Thyroid gland (tissue), 4 donors: ENCODE results near the gene TLR10. TPM values are rescaled to one million over a fixed set of nuclear protein-coding genes. Genes with fewer than 3 reads are reported as not detected.
"Not testable (repeated sequence)": the region's sequence is repeated elsewhere in the genome, so short reads cannot be mapped to it uniquely, and the experiment has no call there.

Experiments
- DNase-seq, 2 donors: peaks; one replicate each; pipeline ENCODE4 v3.0.0-alpha.2; 2019
- H3K27ac ChIP-seq, 3 donors: fragments of 200-600 bp; sonication (generic); 1 replicate in 2 of 3; 2 replicates in 1 of 3; pipeline ENCODE4 v1.5.1; 2016 to 2019; ENCODE audit warnings: mild to moderate bottlenecking in 1 of 3, moderate library complexity in 1 of 3
- H3K27me3 ChIP-seq: fragments of 200-600 bp; sonication (generic); one replicate; pipeline ENCODE4 v1.5.1; 2019
- H3K36me3 ChIP-seq, 2 donors: fragments of 200-600 bp; sonication (generic); one replicate each; pipeline ENCODE4 v1.5.1; 2016 to 2019
- H3K4me1 ChIP-seq, 2 donors: fragments of 200-600 bp; sonication (generic); one replicate each; pipeline ENCODE4 v1.5.1; 2017 to 2019
- H3K4me3 ChIP-seq, 3 donors: fragments of 200-600 bp; sonication (generic); replicated peaks in 1 of 3; 1 replicate in 2 of 3; 2 replicates in 1 of 3; pipeline ENCODE4 v1.5.1; 2016; ENCODE audit warnings: mild to moderate bottlenecking in 1 of 3
- H3K9me3 ChIP-seq: fragments of 200-600 bp; sonication (generic); one replicate; pipeline ENCODE4 v1.5.1; 2017
- POLR2A ChIP-seq, 2 donors: fragments of 450-650 bp; IDR thresholded peaks; one replicate each; pipeline ENCODE4 v1.6.1; 2017; ENCODE audit warnings: antibody characterized with exemption in 2 of 2, mild to moderate bottlenecking in 2 of 2, moderate library complexity in 1 of 2
- WGBS, 2 donors: methylation state at CpG; one replicate each; pipeline ENCODE4 v1.1.5; 2017; 5-methylcytosine and 5-hydroxymethylcytosine counted together
- intact Hi-C: fragments of 100-400 bp; cut with DNase I; formaldehyde crosslinking; loops from one replicate; pipeline ENCODE4 v1.15.1; 2023
- total RNA-seq, 4 donors: library from RNA; depleted of rRNA; stranded (reverse); fragments of >200 nt; gene quantifications; one replicate each; pipeline ENCODE4 v1.2.3, GENCODE V29; 2016
- TF ChIP-seq, protein P1 (sequence below), 6 experiments: fragments of 200-600 bp in 3 of 6; fragments of 450-650 bp in 3 of 6; sonication (generic) in 3 of 6; IDR thresholded peaks; one replicate each; pipeline ENCODE4 v1.5.1; 2016 to 2019; ENCODE audit warnings: antibody characterized with exemption in 6 of 6, mild to moderate bottlenecking in 2 of 6, inconsistent platforms in 1 of 6, moderate library complexity in 1 of 6

The TLR10 gene
- total RNA-seq, 4 donors from 2014 or later: 0.10 to 0.83 TPM; not detected in 2

DNA sequence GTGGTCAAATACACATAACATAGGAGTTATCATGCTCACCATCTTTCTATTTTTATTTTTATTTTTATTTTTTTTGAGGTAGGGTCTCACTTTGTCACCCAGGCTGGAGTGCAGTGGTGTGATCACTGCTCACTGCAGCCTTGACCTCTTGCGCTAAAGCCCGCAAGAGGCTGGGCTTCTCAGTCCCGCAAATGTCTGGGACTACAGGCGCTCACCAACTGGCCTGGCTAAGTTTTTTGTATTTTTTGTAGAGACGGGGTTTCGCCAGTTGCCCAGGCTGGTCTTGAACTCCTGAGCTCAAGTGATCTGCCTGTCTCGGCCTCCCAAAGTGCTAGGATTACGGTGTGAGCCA is 295 bp upstream of the TLR10 start:
- WGBS, 2 donors: 84 to 87% methylated on average over 8 of the region's 8 CpGs
- no peak for DNase-seq
- intact Hi-C loops: no loop called here
- H3K9me3 ChIP-seq: no peaks in the 10 kb centered on the region
- H3K36me3 ChIP-seq: no peaks in the 10 kb centered on the region
- H3K4me3 ChIP-seq: no peak overlapping the region
- TF ChIP-seq POLR2A (IDR thresholded peaks at IDR 0.05): no peak
- TF ChIP-seq, protein P1, sequence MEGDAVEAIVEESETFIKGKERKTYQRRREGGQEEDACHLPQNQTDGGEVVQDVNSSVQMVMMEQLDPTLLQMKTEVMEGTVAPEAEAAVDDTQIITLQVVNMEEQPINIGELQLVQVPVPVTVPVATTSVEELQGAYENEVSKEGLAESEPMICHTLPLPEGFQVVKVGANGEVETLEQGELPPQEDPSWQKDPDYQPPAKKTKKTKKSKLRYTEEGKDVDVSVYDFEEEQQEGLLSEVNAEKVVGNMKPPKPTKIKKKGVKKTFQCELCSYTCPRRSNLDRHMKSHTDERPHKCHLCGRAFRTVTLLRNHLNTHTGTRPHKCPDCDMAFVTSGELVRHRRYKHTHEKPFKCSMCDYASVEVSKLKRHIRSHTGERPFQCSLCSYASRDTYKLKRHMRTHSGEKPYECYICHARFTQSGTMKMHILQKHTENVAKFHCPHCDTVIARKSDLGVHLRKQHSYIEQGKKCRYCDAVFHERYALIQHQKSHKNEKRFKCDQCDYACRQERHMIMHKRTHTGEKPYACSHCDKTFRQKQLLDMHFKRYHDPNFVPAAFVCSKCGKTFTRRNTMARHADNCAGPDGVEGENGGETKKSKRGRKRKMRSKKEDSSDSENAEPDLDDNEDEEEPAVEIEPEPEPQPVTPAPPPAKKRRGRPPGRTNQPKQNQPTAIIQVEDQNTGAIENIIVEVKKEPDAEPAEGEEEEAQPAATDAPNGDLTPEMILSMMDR (IDR thresholded peaks at IDR 0.05): peak in 1 of 6 experiments; percentile 5
- H3K27me3 ChIP-seq: no peaks in the 10 kb centered on the region
- H3K4me1 ChIP-seq: no peaks in the 10 kb centered on the region
- no peak overlapping the region for H3K27ac ChIP-seq

DNA sequence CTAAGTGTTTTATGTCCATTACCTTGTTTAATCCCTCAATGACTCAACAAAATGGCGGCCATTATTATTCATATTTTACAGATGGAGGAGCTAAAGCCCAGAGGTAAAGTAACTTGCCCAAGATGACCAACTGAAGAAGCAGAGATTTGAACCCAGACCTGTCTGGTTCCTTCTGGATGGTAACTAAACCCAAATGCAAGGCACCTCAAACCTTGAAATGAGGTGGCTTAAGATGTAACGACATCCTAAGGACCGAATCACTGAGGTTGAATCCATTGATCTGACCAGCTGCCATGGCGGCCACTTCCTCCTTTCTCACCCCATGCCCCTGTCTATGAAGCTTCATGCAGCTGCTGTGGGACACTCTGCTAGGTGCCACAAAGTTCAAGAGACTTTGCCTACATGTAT is 932 bp downstream of the TLR10 start:
- H3K4me3 ChIP-seq: no peak overlapping the region
- H3K36me3 ChIP-seq: no peaks in the 10 kb centered on the region
- H3K27ac ChIP-seq: no peak overlapping the region
- H3K9me3 ChIP-seq: no peaks in the 10 kb centered on the region
- H3K27me3 ChIP-seq: no peaks in the 10 kb centered on the region
- 87 to 96% methylated on average over 4 of the region's 4 CpGs for WGBS, 2 donors
- intact Hi-C loops: no loop called here
- DNase-seq: no peak
- H3K4me1 ChIP-seq: no peaks in the 10 kb centered on the region
- TF ChIP-seq, protein P1 (IDR thresholded peaks at IDR 0.05): no peak
- TF ChIP-seq POLR2A (IDR thresholded peaks at IDR 0.05): no peak

DNA sequence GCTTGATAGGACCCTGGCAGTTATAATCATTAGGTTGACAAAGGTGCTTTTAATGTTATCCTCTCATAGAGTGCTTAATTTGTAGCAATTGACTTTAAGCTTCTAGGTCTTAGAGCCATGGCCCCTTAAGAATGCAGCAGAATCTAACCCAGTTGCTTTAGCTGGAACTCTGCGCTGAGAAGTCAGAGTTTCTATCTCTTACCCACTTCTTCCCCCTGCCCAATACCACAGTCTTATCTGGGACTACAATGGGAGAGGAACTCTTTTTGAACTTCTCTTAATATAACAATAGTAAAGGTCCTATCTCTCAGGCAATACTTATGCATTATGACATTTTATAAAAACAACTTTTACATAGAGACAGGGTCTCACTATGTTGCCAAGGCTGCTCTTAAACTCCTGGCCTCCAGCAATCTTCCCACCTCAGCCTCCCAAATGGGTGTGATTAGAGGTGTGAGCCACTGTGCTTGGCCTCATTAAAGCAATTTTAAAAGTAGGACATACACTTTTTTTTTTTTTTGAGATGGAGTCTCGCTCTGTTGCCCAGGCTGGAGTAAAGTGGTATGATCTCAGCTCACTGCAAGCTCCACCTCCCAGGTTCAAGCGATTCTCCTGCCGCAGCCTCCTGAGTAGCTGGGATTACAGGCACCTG is 1.8 kb downstream of the TLR10 start:
- intact Hi-C loops: no loop called here
- H3K27me3 ChIP-seq: no peaks in the 10 kb centered on the region
- DNase-seq: no peak
- no peak overlapping the region for H3K4me3 ChIP-seq
- H3K4me1 ChIP-seq: no peaks in the 10 kb centered on the region
- no peaks in the 10 kb centered on the region for H3K36me3 ChIP-seq
- no peak overlapping the region for H3K27ac ChIP-seq
- H3K9me3 ChIP-seq: no peaks in the 10 kb centered on the region
- no peak for TF ChIP-seq POLR2A (IDR thresholded peaks at IDR 0.05)
- TF ChIP-seq, protein P1 (IDR thresholded peaks at IDR 0.05): no peak
- 89 to 95% methylated on average over 4 of the region's 4 CpGs for WGBS, 2 donors

DNA sequence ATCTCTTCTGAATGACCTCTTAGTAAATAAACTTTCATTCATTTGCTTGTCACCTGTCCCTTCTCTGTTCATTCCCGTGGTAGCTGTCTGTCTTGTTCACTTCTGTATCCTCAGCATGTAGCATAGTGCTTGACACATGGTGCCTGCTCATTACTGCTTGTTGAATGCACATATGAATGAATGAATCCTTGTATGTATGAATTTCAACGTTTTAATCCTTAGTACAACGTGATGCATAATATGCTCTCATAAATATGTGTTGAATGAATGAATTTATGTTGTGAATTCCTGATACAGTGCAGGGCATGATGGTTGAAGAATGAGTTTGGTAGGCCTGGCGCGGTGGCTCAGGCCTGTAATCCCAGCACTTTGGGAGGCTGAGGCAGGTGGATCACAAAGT is 3.0 kb downstream of the TLR10 start:
- WGBS, 2 donors: 83 to 84% methylated on average over 5 of the region's 5 CpGs
- intact Hi-C loops: no loop called here
- DNase-seq: no peak
- H3K36me3 ChIP-seq: no peaks in the 10 kb centered on the region
- no peaks in the 10 kb centered on the region for H3K9me3 ChIP-seq
- H3K27me3 ChIP-seq: no peaks in the 10 kb centered on the region
- no peak overlapping the region for H3K27ac ChIP-seq
- H3K4me1 ChIP-seq: no peaks in the 10 kb centered on the region
- TF ChIP-seq, protein P1 (IDR thresholded peaks at IDR 0.05): no peak
- no peak for TF ChIP-seq POLR2A (IDR thresholded peaks at IDR 0.05)
- no peak overlapping the region for H3K4me3 ChIP-seq

DNA sequence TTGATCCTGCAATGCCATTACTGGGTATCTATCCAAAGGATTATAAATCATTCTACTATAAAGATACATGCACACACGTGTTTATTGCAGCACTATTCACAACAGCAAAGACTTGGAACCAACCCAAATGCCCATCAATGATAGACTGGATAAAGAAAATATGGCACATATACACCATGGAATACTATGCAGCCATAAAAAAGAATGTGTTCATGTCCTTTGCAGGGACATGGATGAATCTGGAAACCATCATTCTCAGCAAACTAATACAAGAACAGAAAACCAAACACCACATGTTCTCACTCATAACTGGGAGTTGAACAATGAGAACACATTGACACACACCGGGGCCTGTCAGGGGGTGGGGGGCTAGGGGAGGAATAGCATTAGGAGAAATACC is 4.9 kb downstream of the TLR10 start:
- H3K27ac ChIP-seq: not testable (repeated sequence)
- WGBS, 2 donors: 82 to 93% methylated on average over 2 of the region's 2 CpGs

More for the DNA sequence above, 4.9 kb downstream of the TLR10 start:
- DNase-seq, intact Hi-C loops, H3K9me3 ChIP-seq, H3K4me1 ChIP-seq, H3K36me3 ChIP-seq, H3K4me3 ChIP-seq, H3K27me3 ChIP-seq: not testable (repeated sequence)
